ENCODE results near the gene SCUBE1. TPM values are rescaled to one million over a fixed set of nuclear protein-coding genes. Genes with fewer than 3 reads are reported as not detected.

The SCUBE1 gene
- total RNA-seq, 1 experiment from 2014 or later = not detected

- no peaks in the 10 kb centered on the region for H3K9me3 ChIP-seq (ENCODE audit: control insufficient read depth, insufficient read depth, low read depth, low read length)
- no peak overlapping the region for H3K27ac ChIP-seq (ENCODE audit: low read length)
- intact Hi-C loops (cut with micrococcal nuclease; ENCODE audit: unreplicated experiment) (no loop called here), in situ Hi-C loops (cut with HindIII; ENCODE audit: low pct_unique_long_range_greater_than_20kb, low sequenced_read_pairs) (no loop called here)
- no peak overlapping the region for H3K4me3 ChIP-seq (ENCODE audit: low read depth in 2 of 2, low read length in 2 of 2)
- H3K4me1 ChIP-seq (ENCODE audit: control insufficient read depth, insufficient read depth, low read length) = no peaks in the 10 kb centered on the region
- no peak for DNase-seq (ENCODE audit: low read depth, low spot score)
- POLR2A ChIA-PET = no interaction called here
- no peaks in the 10 kb centered on the region for H3K27me3 ChIP-seq (ENCODE audit: control insufficient read depth, insufficient read depth, low read length)
- BruUV-seq (replicated peaks) = no TSS peak
- H3K36me3 ChIP-seq (ENCODE audit: control insufficient read depth, insufficient read depth, low read length) = no peaks in the 10 kb centered on the region
- no peak for ATAC-seq
- TF ChIP-seq POLR2AphosphoS5 (IDR thresholded peaks at IDR 0.05; ENCODE audit: low read depth, low read length) = no peak
- TF ChIP-seq SIN3A (IDR thresholded peaks at IDR 0.05; ENCODE audit: borderline replicate concordance, insufficient read depth, low read depth, low read length) = no peak
- TF ChIP-seq REST (IDR thresholded peaks at IDR 0.05; ENCODE audit: insufficient read depth in 1 of 2, low read depth in 2 of 2, low read length in 1 of 2) = no peak
- TF ChIP-seq TCF7L2 (IDR thresholded peaks at IDR 0.05; ENCODE audit: low read depth, low read length) = no peak
- TF ChIP-seq CTCF (IDR thresholded peaks at IDR 0.05) = no peak
- CTCF ChIA-PET = no interaction called here
These were observed 100.5 kb downstream of the SCUBE1 start for GRCh38 chr22:43242627-43243026.

- ChIA-PET CTCF (no interaction called here), POLR2A (no interaction called here)
- in situ Hi-C loops (cut with HindIII; ENCODE audit: low pct_unique_long_range_greater_than_20kb, low sequenced_read_pairs) = no loop called here
- H3K4me3 ChIP-seq (ENCODE audit: low read depth in 2 of 2, low read length in 2 of 2) = no peak overlapping the region
- no peaks in the 10 kb centered on the region for H3K9me3 ChIP-seq (ENCODE audit: control insufficient read depth, insufficient read depth, low read depth, low read length)
- intact Hi-C loops (cut with micrococcal nuclease; ENCODE audit: unreplicated experiment) = no loop called here
- H3K27ac ChIP-seq (ENCODE audit: low read length) = no peak overlapping the region
- TF ChIP-seq SIN3A (IDR thresholded peaks at IDR 0.05; ENCODE audit: borderline replicate concordance, insufficient read depth, low read depth, low read length) = no peak
- H3K27me3 ChIP-seq (ENCODE audit: control insufficient read depth, insufficient read depth, low read length) = no peaks in the 10 kb centered on the region
- no peaks in the 10 kb centered on the region for H3K36me3 ChIP-seq (ENCODE audit: control insufficient read depth, insufficient read depth, low read length)
- ATAC-seq (no peak), DNase-seq (ENCODE audit: low read depth, low spot score) (no peak)
- BruUV-seq (replicated peaks) = no TSS peak
- H3K4me1 ChIP-seq (ENCODE audit: control insufficient read depth, insufficient read depth, low read length) = no peaks in the 10 kb centered on the region
These were observed 101.3 kb downstream of the SCUBE1 start for GRCh38 chr22:43241699-43242386.

- no peak for DNase-seq (ENCODE audit: low read depth, low spot score)
- H3K4me3 ChIP-seq (ENCODE audit: low read depth in 2 of 2, low read length in 2 of 2) = no peak overlapping the region
- no peaks in the 10 kb centered on the region for H3K4me1 ChIP-seq (ENCODE audit: control insufficient read depth, insufficient read depth, low read length)
- no peak for ATAC-seq
- intact Hi-C loops (cut with micrococcal nuclease; ENCODE audit: unreplicated experiment) (no loop called here), in situ Hi-C loops (cut with HindIII; ENCODE audit: low pct_unique_long_range_greater_than_20kb, low sequenced_read_pairs) (no loop called here)
- BruUV-seq (replicated peaks) = no TSS peak
- H3K36me3 ChIP-seq (ENCODE audit: control insufficient read depth, insufficient read depth, low read length) = no peaks in the 10 kb centered on the region
- no peaks in the 10 kb centered on the region for H3K27me3 ChIP-seq (ENCODE audit: control insufficient read depth, insufficient read depth, low read length)
- ChIA-PET CTCF (no interaction called here), POLR2A (no interaction called here)
- no peaks in the 10 kb centered on the region for H3K9me3 ChIP-seq (ENCODE audit: control insufficient read depth, insufficient read depth, low read depth, low read length)
- H3K27ac ChIP-seq (ENCODE audit: low read length) = no peak overlapping the region
- no peak for TF ChIP-seq SIN3A (IDR thresholded peaks at IDR 0.05; ENCODE audit: borderline replicate concordance, insufficient read depth, low read depth, low read length)
- TF ChIP-seq REST (IDR thresholded peaks at IDR 0.05; ENCODE audit: insufficient read depth in 1 of 2, low read depth in 2 of 2, low read length in 1 of 2) = no peak
- no peak for TF ChIP-seq POLR2AphosphoS5 (IDR thresholded peaks at IDR 0.05; ENCODE audit: low read depth, low read length)
These were observed 102.0 kb downstream of the SCUBE1 start for GRCh38 chr22:43241138-43241597.
